ENCODE measurements around the gene LCE6A.

The LCE6A gene

GRCh38 chr1:152876827-152877226, 34.2 kb downstream of the LCE6A start:
- DNase-seq (ENCODE audit: low read depth): no peak

GRCh38 chr1:152878042-152878441, 35.4 kb downstream of the LCE6A start, which contains the start of gene SMCP:
SMCP (plus strand) TSS chr1:152878322; CDS start chr1:152884423, 6,101 bp downstream.
- no peak for DNase-seq (ENCODE audit: low read depth)

GRCh38 chr1:152879559-152880198, 37.0 kb downstream of the LCE6A start:
- DNase-seq (ENCODE audit: low read depth): no peak

GRCh38 chr1:152880316-152880715, 37.7 kb downstream of the LCE6A start:
- no peak for DNase-seq (ENCODE audit: low read depth)

GRCh38 chr1:152880907-152881306, 38.3 kb downstream of the LCE6A start:
- DNase-seq (ENCODE audit: low read depth): no peak

- no peak for DNase-seq (ENCODE audit: low read depth)
Measured at GRCh38 chr1:152884085-152884484, 41.4 kb downstream of the LCE6A start.

- no peak for DNase-seq (ENCODE audit: low read depth)
Measured at GRCh38 chr1:152884506-152884905, 41.9 kb downstream of the LCE6A start.

- DNase-seq (ENCODE audit: low read depth): no peak
Measured at GRCh38 chr1:152884966-152885624, 42.4 kb downstream of the LCE6A start.

GRCh38 chr1:152886085-152886484, 43.4 kb downstream of the LCE6A start:
- no peak for DNase-seq (ENCODE audit: low read depth)

GRCh38 chr1:152886758-152887409, 44.2 kb downstream of the LCE6A start:
- DNase-seq (ENCODE audit: low read depth): no peak

GRCh38 chr1:152888126-152888525, 45.5 kb downstream of the LCE6A start:
- DNase-seq (ENCODE audit: low read depth): no peak

Data from iris pigment epithelial cell (primary cell).